ENCODE data around the gene CASK.

- TF ChIP-seq CTCF (IDR thresholded peaks at IDR 0.05), result no peak
- TF ChIP-seq POLR2A (IDR thresholded peaks at IDR 0.05), result no peak
- no peak for TF ChIP-seq POLR2AphosphoS5 (IDR thresholded peaks at IDR 0.05)
These were observed 76.6 kb downstream of the CASK start for GRCh38 chrX:41846714-41847113.

Data from sigmoid colon (tissue), 4 donors.